Kidney (tissue), 14 donors: ENCODE data around the gene PVALB. TPM values are rescaled to one million over a fixed set of nuclear protein-coding genes. Genes with fewer than 3 reads are reported as not detected.

Experiments
- DNase-seq, 5 donors: peaks; one replicate each; pipeline ENCODE4 v3.0.0-alpha.2; 2013 to 2020
- FAIRE-seq: peaks from 2 replicates; lab custom pipeline; 2012; peaks lifted over from hg19 to GRCh38; lab: Jason Lieb, UNC
- H3K27ac ChIP-seq, 2 donors: one replicate each; pipeline ENCODE4 v1.7.0; 2013; ENCODE audit warnings: low read depth in 2 of 2, low read length in 2 of 2, inconsistent platforms in 1 of 2
- H3K27me3 ChIP-seq: one replicate; pipeline ENCODE4 v1.7.1; 2013; ENCODE audit warnings: low read length, inconsistent platforms; ENCODE audit not compliant: control insufficient read depth, insufficient read depth
- H3K36me3 ChIP-seq, 3 donors: one replicate each; pipeline versions ENCODE4 v1.7.0 to v1.7.1; 2013; ENCODE audit warnings: low read length in 3 of 3, control low read depth in 1 of 3, inconsistent platforms in 1 of 3; ENCODE audit not compliant: insufficient read depth in 3 of 3, control insufficient read depth in 2 of 3
- H3K4me1 ChIP-seq, 3 donors: one replicate each; pipeline versions ENCODE4 v1.7.0 to v1.7.1; 2013; ENCODE audit warnings: low read length in 3 of 3, inconsistent platforms in 1 of 3, low read depth in 1 of 3; ENCODE audit not compliant: control insufficient read depth in 2 of 3, insufficient read depth in 2 of 3
- H3K4me3 ChIP-seq, 3 donors: one replicate each; pipeline versions ENCODE4 v1.7.0 to v1.8.1; 2013; ENCODE audit warnings: low read length in 3 of 3, control low read depth in 1 of 3, inconsistent platforms in 1 of 3
- H3K9ac ChIP-seq, 3 donors: one replicate each; pipeline versions ENCODE4 v1.7.0 to v1.7.1; 2013; ENCODE audit warnings: low read length in 3 of 3, control low read depth in 1 of 3, inconsistent platforms in 1 of 3
- H3K9me3 ChIP-seq, 3 donors: one replicate each; pipeline versions ENCODE4 v1.7.0 to v1.7.1; 2013; ENCODE audit warnings: low read length in 3 of 3, control low read depth in 1 of 3, inconsistent platforms in 1 of 3; ENCODE audit not compliant: control insufficient read depth in 2 of 3, insufficient read depth in 1 of 3
- intact Hi-C: fragments of 100-400 bp; cut with DNase I; formaldehyde crosslinking; loops from one replicate; pipeline ENCODE4 v1.11.1; 2022
- polyA plus RNA-seq: library from polyadenylated mRNA; stranded (reverse); fragments of 350-450 nt; fragmentation: Illumina TruSeq; extraction: RNeasy Lipid Tissue Mini Kit (QIAGEN cat#74804); gene quantifications from one replicate; pipeline ENCODE4 v1.2.3, GENCODE V29; 2014; ENCODE audit warnings: low read depth, low replicate concordance; ENCODE audit not compliant: insufficient read depth
- total RNA-seq: library from RNA; stranded (reverse); fragmentation: NEBNext Ultra II Directional; extraction: Animal tissue kit (Norgen Biotek cat#: 25700); gene quantifications from one replicate; pipeline ENCODE4 v1.2.1, GENCODE V29; 2021
- TF ChIP-seq, protein P1 (sequence below): IDR thresholded peaks from 3 replicates; pipeline ENCODE4 v1.5.1; 2012; ENCODE audit warnings: mild to moderate bottlenecking, moderate library complexity, borderline replicate concordance; ENCODE audit not compliant: insufficient read depth; ENCODE audit errors: extremely low read depth
- donor health status: control.
- donor health status: control.
- donor health status: control.
- donor health status: control.
- donor health status: control.
- donor health status: DM: yes; HTN: yes; CAD: no.
- donor health status: Normal renal cell carcinoma (clear cell type).

The PVALB gene
- total and polyA plus RNA-seq, 2 donors from 2014 or later, result 2.1 to 400 TPM

DNA sequence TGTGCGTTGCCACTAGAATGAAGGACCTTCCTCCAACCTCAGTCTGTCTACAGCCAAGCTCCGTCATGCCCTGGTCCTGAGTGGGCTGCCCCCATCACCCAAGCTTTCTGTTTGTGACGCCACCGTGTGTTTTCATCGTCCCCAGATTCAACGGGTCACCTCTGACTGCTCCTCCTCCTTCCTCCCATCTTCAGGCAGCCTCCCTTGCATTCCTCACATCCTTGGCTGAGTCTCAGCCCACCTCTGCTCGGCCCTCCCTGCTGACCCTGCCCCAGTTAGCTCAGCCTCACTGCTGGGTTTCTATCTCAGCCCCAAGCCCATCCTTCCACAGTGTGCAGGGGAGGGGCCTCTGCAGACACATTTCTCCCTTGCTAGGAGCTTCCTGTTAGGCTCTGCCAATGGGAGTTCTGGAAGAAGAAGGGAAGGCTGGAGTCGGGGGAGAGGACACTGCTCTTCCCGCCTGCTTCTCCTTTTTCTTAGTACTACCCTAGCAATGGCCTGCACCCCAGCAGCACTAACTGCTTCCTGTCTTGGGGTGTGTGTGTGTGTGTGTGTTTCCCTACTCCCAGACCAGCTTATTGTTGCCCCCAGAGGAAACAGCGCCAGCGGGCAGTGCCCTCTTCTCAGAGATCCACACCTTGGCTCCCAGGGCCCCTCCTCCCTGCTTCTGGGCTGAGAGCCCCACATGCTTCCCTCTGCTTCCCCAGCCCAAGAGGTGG, 46.2 kb downstream of the PVALB start:
- FAIRE-seq (no peak), DNase-seq (peak in 4 of 5 donors; percentile 58 to 73 (median 62))
- intact Hi-C loops, result no loop called here
- peaks cover 2 to 11% (median 3%) of the 10 kb centered on the region in 3 donors for H3K36me3 ChIP-seq
- no peak overlapping the region for H3K27ac ChIP-seq
- peaks cover 0 to 7% (median 0%) of the 10 kb centered on the region in 3 donors for H3K4me1 ChIP-seq
- no peak overlapping the region for H3K9ac ChIP-seq
- H3K9me3 ChIP-seq, result no peaks in the 10 kb centered on the region
- no peaks in the 10 kb centered on the region for H3K27me3 ChIP-seq
- TF ChIP-seq, protein P1, sequence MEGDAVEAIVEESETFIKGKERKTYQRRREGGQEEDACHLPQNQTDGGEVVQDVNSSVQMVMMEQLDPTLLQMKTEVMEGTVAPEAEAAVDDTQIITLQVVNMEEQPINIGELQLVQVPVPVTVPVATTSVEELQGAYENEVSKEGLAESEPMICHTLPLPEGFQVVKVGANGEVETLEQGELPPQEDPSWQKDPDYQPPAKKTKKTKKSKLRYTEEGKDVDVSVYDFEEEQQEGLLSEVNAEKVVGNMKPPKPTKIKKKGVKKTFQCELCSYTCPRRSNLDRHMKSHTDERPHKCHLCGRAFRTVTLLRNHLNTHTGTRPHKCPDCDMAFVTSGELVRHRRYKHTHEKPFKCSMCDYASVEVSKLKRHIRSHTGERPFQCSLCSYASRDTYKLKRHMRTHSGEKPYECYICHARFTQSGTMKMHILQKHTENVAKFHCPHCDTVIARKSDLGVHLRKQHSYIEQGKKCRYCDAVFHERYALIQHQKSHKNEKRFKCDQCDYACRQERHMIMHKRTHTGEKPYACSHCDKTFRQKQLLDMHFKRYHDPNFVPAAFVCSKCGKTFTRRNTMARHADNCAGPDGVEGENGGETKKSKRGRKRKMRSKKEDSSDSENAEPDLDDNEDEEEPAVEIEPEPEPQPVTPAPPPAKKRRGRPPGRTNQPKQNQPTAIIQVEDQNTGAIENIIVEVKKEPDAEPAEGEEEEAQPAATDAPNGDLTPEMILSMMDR, result no peak
- no peak overlapping the region for H3K4me3 ChIP-seq

DNA sequence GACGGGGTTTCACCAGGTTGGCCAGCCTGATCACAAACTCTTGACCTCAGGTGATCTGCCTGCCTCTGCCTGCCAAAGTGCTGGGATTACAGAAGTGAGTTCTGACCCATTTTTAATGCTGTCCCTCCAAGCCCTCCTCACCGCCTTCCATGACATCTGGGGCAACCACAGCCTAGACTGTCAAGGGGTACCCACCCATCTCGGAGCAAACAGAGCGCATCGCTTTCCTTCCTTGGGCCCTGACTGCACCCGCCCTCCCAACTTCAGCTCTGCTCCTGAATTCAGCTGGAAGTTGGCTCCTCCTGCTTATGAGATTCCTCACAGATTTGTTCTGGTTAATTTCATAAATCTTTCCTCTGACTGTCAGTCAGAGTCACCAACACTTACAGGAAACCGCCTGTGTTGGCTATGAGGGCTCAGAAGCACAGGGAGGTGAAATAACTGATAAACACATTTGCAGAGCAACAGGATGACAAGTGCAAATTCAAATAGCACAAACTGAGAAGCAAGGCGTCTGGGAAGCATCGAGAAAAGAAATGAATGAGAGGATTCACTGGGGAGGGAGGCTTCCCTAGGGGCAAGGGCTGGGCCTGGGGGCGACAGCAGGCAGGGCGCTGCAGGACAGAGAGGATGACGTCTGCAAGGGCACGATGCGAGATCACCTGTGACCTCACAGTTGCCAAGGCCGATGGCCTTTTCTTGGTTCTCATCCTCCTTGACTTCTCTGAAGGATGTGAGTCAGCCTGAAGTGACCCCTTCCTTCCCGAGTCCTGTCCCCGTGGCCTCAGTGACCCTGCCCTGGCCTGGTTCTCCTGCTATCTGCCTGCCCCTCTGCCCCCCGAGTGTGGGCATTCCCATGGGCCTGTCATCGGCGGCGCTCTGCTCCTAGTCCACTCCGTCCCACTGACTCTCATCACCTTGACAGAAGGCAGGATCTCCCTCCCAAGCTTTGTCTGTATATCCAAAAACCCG, 47.0 kb downstream of the PVALB start:
- Histone ChIP-seq H3K27ac (no peak overlapping the region), H3K27me3 (no peaks in the 10 kb centered on the region), H3K36me3 (peaks cover 2 to 11% (median 3%) of the 10 kb centered on the region in 3 donors), H3K9ac (no peak overlapping the region), H3K4me3 (no peak overlapping the region), H3K9me3 (no peaks in the 10 kb centered on the region), H3K4me1 (peaks cover 0 to under 1% (median 0%) of the 10 kb centered on the region in 3 donors)
- intact Hi-C loops, result no loop called here
- FAIRE-seq (no peak), DNase-seq (no peak)
- TF ChIP-seq, protein P1, result no peak

GRCh38 chr22:36768616-36769015, 48.2 kb downstream of the PVALB start:
- intact Hi-C loops, result no loop called here

More at GRCh38 chr22:36768616-36769015, 48.2 kb downstream of the PVALB start:
- FAIRE-seq (no peak), DNase-seq (no peak)
- Histone ChIP-seq H3K4me3 (no peak overlapping the region), H3K27me3 (no peaks in the 10 kb centered on the region), H3K9me3 (no peaks in the 10 kb centered on the region), H3K27ac (no peak overlapping the region), H3K4me1 (no peaks in the 10 kb centered on the region), H3K36me3 (peaks cover 2 to 11% (median 5%) of the 10 kb centered on the region in 3 donors), H3K9ac (no peak overlapping the region)
- TF ChIP-seq, protein P1, result no peak
